Lower leg skin (tissue), 4 donors: ENCODE results near the gene CDK17. TPM values are rescaled to one million over a fixed set of nuclear protein-coding genes. Genes with fewer than 3 reads are reported as not detected.

ENCODE experiments used
- DNase-seq, 2 donors: peaks; one replicate each; pipeline ENCODE4 v3.0.0-alpha.2; 2019; ENCODE audit warnings: low spot score in 2 of 2
- H3K4me3 ChIP-seq: fragments of 200-600 bp; sonication (generic); 2 replicates; pipeline ENCODE4 v1.5.1; 2017; ENCODE audit warnings: mild to moderate bottlenecking, low read depth; ENCODE audit not compliant: poor library complexity, severe bottlenecking
- POLR2A ChIP-seq, 2 donors: fragments of 450-650 bp; IDR thresholded peaks; one replicate each; pipeline ENCODE4 v1.6.1; 2016 to 2017; ENCODE audit warnings: antibody characterized with exemption in 2 of 2, mild to moderate bottlenecking in 1 of 2, moderate library complexity in 1 of 2
- WGBS, 2 donors: methylation state at CpG; one replicate each; pipeline ENCODE4 v1.1.5; 2018; 5-methylcytosine and 5-hydroxymethylcytosine counted together
- intact Hi-C: fragments of 100-400 bp; cut with DNase I; formaldehyde crosslinking; loops from one replicate; pipeline ENCODE4 v1.15.0; 2023; ENCODE audit warnings: low total_unique reads
- total RNA-seq, 4 donors: library from RNA; depleted of rRNA; stranded (reverse); fragments of >200 nt; gene quantifications; one replicate each; pipeline ENCODE4 v1.1.0, GENCODE V29; 2016
- TF ChIP-seq, protein P1 (sequence below), 3 donors: fragments of 450-650 bp; IDR thresholded peaks; one replicate each; pipeline ENCODE4 v1.5.1; 2016; ENCODE audit warnings: antibody characterized with exemption in 3 of 3, mild to moderate bottlenecking in 3 of 3, moderate library complexity in 2 of 3

Gene CDK17
- total RNA-seq, 4 donors from 2014 or later = 27.3 to 41.9 (median 30.8) TPM

DNA sequence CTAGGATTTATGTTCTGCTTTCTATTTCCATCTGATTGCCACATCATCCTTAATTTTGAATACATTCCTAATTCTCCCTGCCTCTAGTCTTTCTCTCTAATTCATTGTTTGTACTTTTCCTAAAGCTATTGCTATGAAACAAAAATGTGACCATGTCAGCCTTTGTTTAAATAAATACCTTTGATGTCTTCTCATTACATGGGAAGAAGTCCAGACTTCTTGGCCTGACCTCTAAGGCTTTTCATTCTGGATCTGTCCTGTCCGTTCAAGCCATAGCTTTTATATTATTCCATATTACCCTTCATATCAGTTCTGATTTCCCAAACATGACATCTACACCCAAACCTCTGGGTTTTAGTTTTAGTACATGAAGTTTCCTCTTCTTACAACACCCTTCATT is 91.4 kb downstream of the CDK17 start:
- 70 to 77% methylated on average over 1 of the region's 1 CpG for WGBS, 2 donors
- no peak overlapping the region for H3K4me3 ChIP-seq
- TF ChIP-seq POLR2A (IDR thresholded peaks at IDR 0.05) = no peak
- TF ChIP-seq, protein P1, sequence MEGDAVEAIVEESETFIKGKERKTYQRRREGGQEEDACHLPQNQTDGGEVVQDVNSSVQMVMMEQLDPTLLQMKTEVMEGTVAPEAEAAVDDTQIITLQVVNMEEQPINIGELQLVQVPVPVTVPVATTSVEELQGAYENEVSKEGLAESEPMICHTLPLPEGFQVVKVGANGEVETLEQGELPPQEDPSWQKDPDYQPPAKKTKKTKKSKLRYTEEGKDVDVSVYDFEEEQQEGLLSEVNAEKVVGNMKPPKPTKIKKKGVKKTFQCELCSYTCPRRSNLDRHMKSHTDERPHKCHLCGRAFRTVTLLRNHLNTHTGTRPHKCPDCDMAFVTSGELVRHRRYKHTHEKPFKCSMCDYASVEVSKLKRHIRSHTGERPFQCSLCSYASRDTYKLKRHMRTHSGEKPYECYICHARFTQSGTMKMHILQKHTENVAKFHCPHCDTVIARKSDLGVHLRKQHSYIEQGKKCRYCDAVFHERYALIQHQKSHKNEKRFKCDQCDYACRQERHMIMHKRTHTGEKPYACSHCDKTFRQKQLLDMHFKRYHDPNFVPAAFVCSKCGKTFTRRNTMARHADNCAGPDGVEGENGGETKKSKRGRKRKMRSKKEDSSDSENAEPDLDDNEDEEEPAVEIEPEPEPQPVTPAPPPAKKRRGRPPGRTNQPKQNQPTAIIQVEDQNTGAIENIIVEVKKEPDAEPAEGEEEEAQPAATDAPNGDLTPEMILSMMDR (IDR thresholded peaks at IDR 0.05) = no peak
- DNase-seq = no peak
- intact Hi-C loops = no loop called here

- no peak overlapping the region for H3K4me3 ChIP-seq
- 94 to 97% methylated on average over 3 of the region's 3 CpGs for WGBS, 2 donors
- intact Hi-C loops = no loop called here
- TF ChIP-seq, protein P1 (IDR thresholded peaks at IDR 0.05) = no peak
- no peak for TF ChIP-seq POLR2A (IDR thresholded peaks at IDR 0.05)
- DNase-seq = no peak
These were observed 94.6 kb downstream of the CDK17 start for GRCh38 chr12:96305665-96306064.

DNA sequence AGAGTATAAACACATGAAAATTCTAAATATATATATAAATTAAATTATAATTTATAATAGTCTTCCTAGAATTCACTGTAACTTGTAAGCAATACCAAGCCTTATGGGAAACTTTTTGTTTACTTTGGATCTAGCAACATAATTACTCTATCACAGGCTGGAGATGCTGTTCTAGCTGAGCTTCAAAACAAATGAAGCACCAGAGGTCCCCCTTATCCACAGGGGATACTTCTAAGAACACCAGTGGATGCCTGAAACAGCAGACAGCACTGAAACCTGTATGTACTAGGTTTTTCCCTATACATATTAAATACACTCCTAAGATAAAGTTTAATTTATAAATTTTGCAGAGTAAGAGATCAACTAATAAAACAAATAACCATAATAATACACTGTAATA is 96.6 kb downstream of the CDK17 start:
- TF ChIP-seq POLR2A (IDR thresholded peaks at IDR 0.05) = no peak
- TF ChIP-seq, protein P1 (IDR thresholded peaks at IDR 0.05) = no peak
- H3K4me3 ChIP-seq = no peak overlapping the region
- no peak for DNase-seq
- intact Hi-C loops = no loop called here

DNA sequence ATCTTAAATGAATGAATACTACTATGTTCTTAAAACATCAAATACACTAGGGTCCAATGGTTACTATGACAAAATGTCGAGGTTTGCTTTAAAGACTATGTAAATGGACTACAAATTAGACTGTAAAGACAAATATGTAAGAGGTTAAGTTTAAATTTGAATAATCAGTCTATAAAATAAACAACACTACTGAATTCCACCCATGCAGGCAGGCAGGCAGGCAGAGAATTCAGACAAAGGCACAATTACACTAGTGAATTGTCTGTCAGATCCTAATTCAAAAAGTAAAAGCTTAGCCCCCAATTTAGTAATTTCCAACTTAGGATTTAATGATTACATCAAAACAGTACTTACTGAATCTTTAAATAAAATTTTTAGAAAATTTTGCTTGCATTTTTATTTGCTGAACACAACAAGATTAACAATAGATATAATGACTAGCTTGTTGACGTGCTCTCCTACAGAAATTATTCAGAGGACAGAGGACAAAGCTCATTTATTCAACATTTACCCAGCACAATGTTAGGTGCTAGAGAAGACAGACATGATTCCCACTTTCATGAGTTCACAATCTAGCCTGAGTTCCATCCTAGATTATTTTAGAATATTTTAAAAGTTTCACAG is 97.4 kb downstream of the CDK17 start:
- intact Hi-C loops = no loop called here
- TF ChIP-seq POLR2A (IDR thresholded peaks at IDR 0.05) = no peak
- TF ChIP-seq, protein P1 (IDR thresholded peaks at IDR 0.05) = no peak
- no peak overlapping the region for H3K4me3 ChIP-seq
- WGBS, 2 donors = 82 to 84% methylated on average over 2 of the region's 2 CpGs
- no peak for DNase-seq

- TF ChIP-seq, protein P1 (IDR thresholded peaks at IDR 0.05) = no peak
- TF ChIP-seq POLR2A (IDR thresholded peaks at IDR 0.05) = no peak
- DNase-seq = no peak
- intact Hi-C loops = no loop called here
- WGBS, 2 donors = 88 to 93% methylated on average over 4 of the region's 4 CpGs
- H3K4me3 ChIP-seq = no peak overlapping the region
These were observed 98.5 kb downstream of the CDK17 start for GRCh38 chr12:96301732-96302131.

DNA sequence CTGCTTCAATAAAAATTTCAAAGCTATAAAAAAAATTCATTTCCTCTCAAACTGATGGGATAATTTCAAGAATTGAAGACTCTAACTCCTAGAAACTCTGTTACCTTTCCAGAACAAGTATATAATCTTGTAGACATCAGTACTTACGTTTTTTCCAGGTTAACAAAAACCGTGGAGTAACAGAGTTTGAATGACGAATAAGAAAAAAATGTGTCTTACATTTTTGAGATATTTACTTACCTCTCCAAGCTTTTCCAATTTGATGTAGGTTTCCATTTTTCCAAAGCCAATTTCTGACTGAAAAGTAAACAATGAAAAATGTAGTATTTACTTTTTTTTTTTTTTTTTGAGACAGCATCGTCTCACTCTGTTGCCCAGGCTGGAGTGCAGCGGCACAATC is 100.2 kb downstream of the CDK17 start:
- intact Hi-C loops = no loop called here
- H3K4me3 ChIP-seq = no peak overlapping the region
- no peak for TF ChIP-seq POLR2A (IDR thresholded peaks at IDR 0.05)
- TF ChIP-seq, protein P1 (IDR thresholded peaks at IDR 0.05) = no peak
- 95 to 98% methylated on average over 5 of the region's 5 CpGs for WGBS, 2 donors
- no peak for DNase-seq
